Neural crest cell (in vitro differentiated cells): ENCODE measurements around the gene CYFIP1. TPM values are rescaled to one million over a fixed set of nuclear protein-coding genes. Genes with fewer than 3 reads are reported as not detected.
"Not testable (repeated sequence)": the region's sequence is repeated elsewhere in the genome, so short reads cannot be mapped to it uniquely, and the experiment has no call there.

Source experiments
- DNase-seq: peaks from one replicate; pipeline ENCODE4 v3.0.0; 2021; ENCODE audit warnings: low read depth, mixed read lengths, low spot score
- H3K27ac Mint-ChIP-seq: one replicate; pipeline ENCODE4 v1.8.0; 2021; ENCODE audit warnings: mild to moderate bottlenecking, mixed read lengths; ENCODE audit not compliant: unreplicated experiment
- H3K27me3 Mint-ChIP-seq: 2 replicates; pipeline ENCODE4 v1.8.0; 2021; ENCODE audit warnings: low read depth, mild to moderate bottlenecking, mixed read lengths
- H3K36me3 Mint-ChIP-seq: 2 replicates; pipeline ENCODE4 v1.8.0; 2021; ENCODE audit warnings: low read depth, mild to moderate bottlenecking, mixed read lengths
- H3K4me1 Mint-ChIP-seq: 2 replicates; pipeline ENCODE4 v1.8.0; 2021; ENCODE audit warnings: mixed read lengths
- H3K4me3 Mint-ChIP-seq: one replicate; pipeline ENCODE4 v1.8.0; 2021; ENCODE audit warnings: mild to moderate bottlenecking, mixed read lengths
- H3K9me3 Mint-ChIP-seq: 2 replicates; pipeline ENCODE4 v1.8.0; 2021; ENCODE audit warnings: mixed read lengths
- long read RNA-seq: library from polyadenylated mRNA; unstranded; transcript quantifications from one replicate; pipeline ENCODE4 v2.0.0, GENCODE V29; 2020
- total RNA-seq: library from RNA; stranded (reverse); gene quantifications from 2 replicates; pipeline ENCODE4 v1.2.1, GENCODE V29; 2021
- TF ChIP-seq, protein P1 (sequence below): fragments of 200-600 bp; sonication (generic); conservative IDR thresholded peaks from 2 replicates; pipeline ENCODE4 v1.5.0; 2021; ENCODE audit warnings: antibody characterized with exemption, mild to moderate bottlenecking

CYFIP1 gene
- total RNA-seq = 115 and 116 TPM in 2 replicates
- long read RNA-seq, full-length matches to known transcripts = 143 of 230 reads
- long read RNA-seq, partial matches to known transcripts = 63 of 230 reads
- long read RNA-seq, other reads (novel, unspliced or antisense) = 24 of 230 reads

DNA sequence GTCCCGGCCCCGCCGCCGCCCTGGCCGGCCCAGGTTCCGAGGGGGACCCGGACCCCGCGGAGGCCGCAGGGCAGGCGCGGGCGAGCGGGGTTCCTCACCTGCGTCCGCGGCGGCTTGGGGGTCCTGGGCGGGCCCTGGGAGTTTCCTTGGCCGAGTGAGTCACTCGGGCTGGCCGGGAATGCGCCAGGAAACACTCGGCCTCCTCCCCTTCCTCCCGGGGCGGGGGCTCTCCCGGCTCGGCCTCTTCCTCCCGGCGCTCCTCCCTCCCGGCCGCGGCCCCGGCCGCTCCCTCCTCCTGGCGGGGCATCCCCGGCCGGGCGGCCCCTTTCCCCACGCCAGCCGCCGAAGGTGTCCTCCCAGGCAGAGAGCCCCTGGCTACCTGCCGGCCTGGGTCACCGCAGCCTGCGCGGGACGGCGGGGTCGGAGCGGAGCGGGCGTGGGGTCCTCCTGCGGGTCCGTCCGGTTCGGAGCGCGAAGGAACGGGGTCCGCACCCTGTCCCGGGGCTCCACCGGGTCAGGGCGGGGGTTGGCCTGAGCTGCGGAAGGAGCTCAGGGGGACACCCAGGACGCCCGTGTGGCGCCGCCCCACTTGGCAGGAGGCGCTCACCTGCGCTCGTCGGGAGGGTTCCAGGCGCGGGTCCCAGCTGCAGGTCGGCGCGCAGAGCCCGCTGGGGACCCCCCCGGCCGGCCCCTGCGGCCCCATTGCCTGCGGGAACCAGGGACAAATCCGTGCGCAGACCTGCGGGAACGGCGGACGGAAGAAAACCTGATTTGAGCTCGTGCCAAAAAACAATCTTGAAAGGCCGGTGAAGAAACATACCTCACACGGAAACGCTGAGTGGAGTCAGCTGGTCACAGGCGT lies at the start of gene CYFIP1:
Gene CYFIP1, minus strand, starts transcription at position 180 of the 862 bp plus-strand sequence. CDS start 33,083 bp downstream, outside the sequence.
- Mint-ChIP-seq H3K4me1 (peaks cover 20% of the 10 kb centered on the region), H3K27ac (peak within 1 kb of the TSS; percentile 87), H3K4me3 (peak within 1 kb of the TSS; percentile 97), H3K9me3 (no peaks in the 10 kb centered on the region), H3K36me3 (no peaks in the 10 kb centered on the region), H3K27me3 (peaks cover 13% of the 10 kb centered on the region)
- TF ChIP-seq, protein P1, sequence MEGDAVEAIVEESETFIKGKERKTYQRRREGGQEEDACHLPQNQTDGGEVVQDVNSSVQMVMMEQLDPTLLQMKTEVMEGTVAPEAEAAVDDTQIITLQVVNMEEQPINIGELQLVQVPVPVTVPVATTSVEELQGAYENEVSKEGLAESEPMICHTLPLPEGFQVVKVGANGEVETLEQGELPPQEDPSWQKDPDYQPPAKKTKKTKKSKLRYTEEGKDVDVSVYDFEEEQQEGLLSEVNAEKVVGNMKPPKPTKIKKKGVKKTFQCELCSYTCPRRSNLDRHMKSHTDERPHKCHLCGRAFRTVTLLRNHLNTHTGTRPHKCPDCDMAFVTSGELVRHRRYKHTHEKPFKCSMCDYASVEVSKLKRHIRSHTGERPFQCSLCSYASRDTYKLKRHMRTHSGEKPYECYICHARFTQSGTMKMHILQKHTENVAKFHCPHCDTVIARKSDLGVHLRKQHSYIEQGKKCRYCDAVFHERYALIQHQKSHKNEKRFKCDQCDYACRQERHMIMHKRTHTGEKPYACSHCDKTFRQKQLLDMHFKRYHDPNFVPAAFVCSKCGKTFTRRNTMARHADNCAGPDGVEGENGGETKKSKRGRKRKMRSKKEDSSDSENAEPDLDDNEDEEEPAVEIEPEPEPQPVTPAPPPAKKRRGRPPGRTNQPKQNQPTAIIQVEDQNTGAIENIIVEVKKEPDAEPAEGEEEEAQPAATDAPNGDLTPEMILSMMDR = no peak
- DNase-seq = peak; percentile 63

DNA sequence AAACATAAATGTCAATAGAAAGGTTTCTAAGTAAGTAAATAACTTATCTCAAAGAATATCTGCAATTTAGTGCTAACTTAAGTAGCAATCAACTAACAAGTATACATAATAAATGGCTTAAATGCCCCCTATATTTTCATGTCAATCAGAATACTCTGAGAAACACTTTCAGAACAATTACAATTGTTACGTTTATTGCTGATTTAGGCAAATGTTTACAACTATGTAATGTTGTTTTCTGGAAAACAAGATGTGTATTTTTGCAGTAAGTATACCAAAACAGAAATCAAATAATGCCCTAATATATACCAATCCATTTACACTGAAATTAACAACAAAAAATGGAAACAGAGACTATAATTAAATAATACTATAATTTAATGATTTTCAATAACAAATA lies 46.0 kb upstream of the CYFIP1 start:
- TF ChIP-seq, protein P1 = no peak
- Mint-ChIP-seq H3K27me3 (no peaks in the 10 kb centered on the region), H3K4me3 (no peak overlapping the region), H3K4me1 (no peaks in the 10 kb centered on the region), H3K36me3 (peaks cover 13% of the 10 kb centered on the region), H3K9me3 (no peaks in the 10 kb centered on the region), H3K27ac (no peak overlapping the region)
- DNase-seq = no peak

DNA sequence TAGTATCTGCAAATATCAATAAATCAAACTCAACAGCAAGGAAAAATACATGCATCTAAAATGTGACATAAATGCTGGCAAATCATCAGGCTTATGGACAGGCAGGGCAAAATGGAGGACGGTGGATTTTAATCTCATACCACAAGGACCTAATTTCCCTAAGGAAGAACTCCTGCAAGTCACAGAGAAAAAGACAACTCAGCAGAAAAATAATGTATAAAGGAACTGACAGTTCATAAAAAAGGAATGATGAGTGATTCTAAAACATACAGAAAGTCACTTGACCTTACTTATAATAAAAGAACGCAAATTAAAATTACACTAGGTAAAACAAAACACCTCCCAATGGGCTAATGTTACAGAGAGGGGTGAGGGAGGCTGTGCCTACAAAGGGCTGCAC lies 42.0 kb upstream of the CYFIP1 start:
- DNase-seq = no peak
- TF ChIP-seq, protein P1 = no peak
- peaks cover 9% of the 10 kb centered on the region for H3K36me3 Mint-ChIP-seq
- no peaks in the 10 kb centered on the region for H3K27me3 Mint-ChIP-seq
- H3K27ac Mint-ChIP-seq = no peak overlapping the region
- H3K9me3 Mint-ChIP-seq = no peaks in the 10 kb centered on the region
- H3K4me1 Mint-ChIP-seq = no peaks in the 10 kb centered on the region
- H3K4me3 Mint-ChIP-seq = no peak overlapping the region

DNA sequence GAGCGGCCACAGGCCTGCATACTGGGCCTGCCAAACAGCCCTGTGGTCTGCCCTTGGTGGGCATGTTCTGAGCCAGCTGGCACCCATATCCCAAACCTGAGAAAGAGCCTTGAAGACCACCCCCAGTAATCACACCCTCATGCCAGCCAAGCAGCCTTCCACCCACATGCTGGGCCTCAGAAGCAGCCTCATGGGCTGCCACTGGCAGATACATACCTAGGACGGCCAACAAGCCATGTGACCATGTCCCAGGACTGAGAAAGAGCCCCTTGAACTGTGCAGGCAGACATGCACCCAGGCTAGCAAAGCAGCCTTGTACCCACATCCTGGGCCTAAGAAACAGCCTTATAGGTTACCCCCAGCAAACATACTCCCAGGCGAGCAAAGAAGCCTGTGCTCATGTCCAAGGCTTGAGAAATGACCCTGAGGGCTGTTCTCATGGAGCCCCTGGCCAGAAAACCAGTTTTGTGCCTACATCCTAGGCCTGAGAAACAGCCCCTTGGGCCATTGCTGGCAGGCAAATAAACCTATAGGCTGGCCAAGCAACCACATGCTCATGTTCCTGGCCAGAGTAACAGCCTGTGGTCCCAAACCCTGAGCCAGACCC lies 34.3 kb upstream of the CYFIP1 start:
- no peaks in the 10 kb centered on the region for H3K4me1 Mint-ChIP-seq
- no peak overlapping the region for H3K4me3 Mint-ChIP-seq
- no peaks in the 10 kb centered on the region for H3K9me3 Mint-ChIP-seq
- peaks cover 6% of the 10 kb centered on the region for H3K36me3 Mint-ChIP-seq
- TF ChIP-seq, protein P1 = no peak
- no peak overlapping the region for H3K27ac Mint-ChIP-seq
- no peaks in the 10 kb centered on the region for H3K27me3 Mint-ChIP-seq
- no peak for DNase-seq

DNA sequence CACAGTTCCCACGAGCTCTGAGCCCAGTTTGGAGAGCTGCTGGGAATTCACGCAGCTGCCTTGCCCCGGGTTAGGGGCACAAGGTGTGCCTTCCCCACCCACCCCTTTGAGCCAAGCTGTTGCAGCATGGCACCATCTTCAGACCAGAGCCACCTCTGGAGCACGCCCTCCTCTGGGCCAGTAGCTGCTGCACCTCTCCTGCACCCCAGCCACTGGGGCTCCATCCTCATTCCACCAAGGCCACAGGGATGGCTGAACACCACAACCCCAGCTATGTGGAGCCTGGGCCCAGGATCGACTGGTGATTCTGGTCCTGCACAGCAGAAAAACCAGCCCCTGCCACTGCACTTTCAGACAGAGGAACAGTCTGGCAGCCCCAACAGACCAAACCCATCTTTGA lies 33.5 kb upstream of the CYFIP1 start:
- Mint-ChIP-seq H3K27ac (no peak overlapping the region), H3K9me3 (no peaks in the 10 kb centered on the region), H3K36me3 (peaks cover 6% of the 10 kb centered on the region), H3K4me1 (no peaks in the 10 kb centered on the region), H3K27me3 (no peaks in the 10 kb centered on the region), H3K4me3 (no peak overlapping the region)
- no peak for DNase-seq
- TF ChIP-seq, protein P1 = no peak

DNA sequence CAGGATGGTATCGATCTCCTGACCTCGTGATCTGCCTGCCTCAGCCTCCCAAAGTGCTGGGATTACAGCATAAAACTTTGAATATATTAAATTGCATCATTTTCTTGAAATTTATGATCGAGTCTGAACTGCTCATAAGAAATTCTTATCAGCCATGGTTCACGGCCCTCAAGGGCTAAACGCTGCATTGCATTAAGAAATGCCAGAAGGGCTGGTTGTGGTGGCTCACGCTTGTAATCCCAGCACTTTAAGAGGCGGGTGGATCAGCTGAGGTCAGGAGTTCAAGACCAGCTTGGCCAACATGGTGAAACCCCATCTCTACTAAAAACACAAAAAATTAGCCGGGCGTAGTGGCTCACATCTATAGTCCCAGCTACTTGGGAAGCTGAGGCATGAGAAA lies 32.4 kb upstream of the CYFIP1 start:
- H3K36me3 Mint-ChIP-seq, H3K4me3 Mint-ChIP-seq: not testable (repeated sequence)

More for the DNA sequence above, 32.4 kb upstream of the CYFIP1 start:
- H3K27ac Mint-ChIP-seq, H3K4me1 Mint-ChIP-seq, H3K27me3 Mint-ChIP-seq, DNase-seq, H3K9me3 Mint-ChIP-seq: not testable (repeated sequence)
